Measurements from ENCODE around the gene VPS16.

Gene VPS16

GRCh38 chr20:2837221-2837960 lies 3.2 kb upstream of the VPS16 start:
- DNase-seq, result no peak

GRCh38 chr20:2838170-2838797 lies 2.3 kb upstream of the VPS16 start:
- DNase-seq, result no peak

- DNase-seq, result no peak
These were observed 1.5 kb upstream of the VPS16 start for GRCh38 chr20:2838847-2839671.

- no peak for DNase-seq
These were observed 810 bp upstream of the VPS16 start for GRCh38 chr20:2839732-2840137.

- peak; percentile 43 for DNase-seq
These were observed 504 bp downstream of the VPS16 start for GRCh38 chr20:2840967-2841531.

- DNase-seq, result no peak
These were observed 5.1 kb downstream of the VPS16 start for GRCh38 chr20:2845607-2846006.

GRCh38 chr20:2846698-2847097 lies 6.2 kb downstream of the VPS16 start:
- no peak for DNase-seq

- no peak for DNase-seq
These were observed 7.3 kb downstream of the VPS16 start for GRCh38 chr20:2847802-2848201.

GRCh38 chr20:2849529-2849928 lies 9.0 kb downstream of the VPS16 start:
- no peak for DNase-seq

GRCh38 chr20:2851086-2851485 lies 10.5 kb downstream of the VPS16 start:
- no peak for DNase-seq

GRCh38 chr20:2858591-2858990 lies 18.0 kb downstream of the VPS16 start:
- no peak for DNase-seq

- no peak for DNase-seq
These were observed 19.0 kb downstream of the VPS16 start for GRCh38 chr20:2859330-2860121.

GRCh38 chr20:2864626-2865025 lies 24.1 kb downstream of the VPS16 start:
- no peak for DNase-seq

- no peak for DNase-seq
These were observed 24.6 kb downstream of the VPS16 start for GRCh38 chr20:2865101-2865500.

- DNase-seq, result no peak
These were observed 25.1 kb downstream of the VPS16 start for GRCh38 chr20:2865630-2866029.

- DNase-seq, result no peak
These were observed 25.7 kb downstream of the VPS16 start for GRCh38 chr20:2866236-2866635.

- DNase-seq, result peak; percentile 27
These were observed 26.7 kb downstream of the VPS16 start for GRCh38 chr20:2867081-2867864.

- DNase-seq, result no peak
These were observed 28.8 kb downstream of the VPS16 start for GRCh38 chr20:2869381-2869780.

- DNase-seq, result no peak
These were observed 30.5 kb downstream of the VPS16 start for GRCh38 chr20:2871111-2871465.

GRCh38 chr20:2871661-2872458 lies 31.3 kb downstream of the VPS16 start:
- DNase-seq, result no peak

- DNase-seq, result peak; percentile 54
These were observed 32.0 kb downstream of the VPS16 start for GRCh38 chr20:2872459-2873009.
